ENCODE measurements around the gene TLL2.

TLL2 gene

GRCh38 chr10:96400465-96400864, 113.3 kb downstream of the TLL2 start:
- no peaks in the 10 kb centered on the region for H3K36me3 ChIP-seq
- no peaks in the 10 kb centered on the region for H3K9me3 ChIP-seq
- H3K27ac ChIP-seq, result no peak overlapping the region
- H3K27me3 ChIP-seq, result peaks cover 55% of the 10 kb centered on the region
- H3K4me1 ChIP-seq (ENCODE audit: control insufficient read depth in 1 of 2, insufficient read depth in 1 of 2, low read depth in 1 of 2, low read length in 1 of 2), result no peaks in the 10 kb centered on the region
- no peak for TF ChIP-seq CTCF (IDR thresholded peaks at IDR 0.05)
- H3K4me3 ChIP-seq (ENCODE audit: low read depth in 1 of 2, low read length in 1 of 2), result no peak overlapping the region

DNA sequence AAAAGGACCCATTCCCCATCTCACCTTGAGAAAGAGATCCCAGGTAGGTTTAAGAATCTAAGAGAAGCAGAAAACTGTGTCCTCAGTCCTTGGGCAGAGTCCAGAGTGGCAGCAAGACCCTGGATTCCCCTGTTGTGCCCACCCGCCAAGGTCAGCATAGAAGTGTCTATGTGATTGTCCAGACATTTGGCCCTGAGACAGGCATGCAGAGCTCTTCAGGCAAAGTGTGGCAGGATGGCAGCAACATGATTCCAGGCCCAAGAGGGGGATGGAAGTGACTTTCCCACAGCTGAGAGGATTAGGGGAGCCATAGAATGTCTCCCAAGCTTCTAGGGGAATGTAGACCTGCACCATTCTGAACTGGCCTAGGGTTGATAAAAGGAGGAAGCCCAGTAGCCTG, 115.8 kb downstream of the TLL2 start:
- H3K4me3 ChIP-seq (ENCODE audit: low read depth in 1 of 2, low read length in 1 of 2), result no peak overlapping the region
- H3K27ac ChIP-seq, result no peak overlapping the region
- no peak for TF ChIP-seq CTCF (IDR thresholded peaks at IDR 0.05)
- no peaks in the 10 kb centered on the region for H3K9me3 ChIP-seq
- peaks cover 72% of the 10 kb centered on the region for H3K27me3 ChIP-seq
- H3K4me1 ChIP-seq (ENCODE audit: control insufficient read depth in 1 of 2, insufficient read depth in 1 of 2, low read depth in 1 of 2, low read length in 1 of 2), result no peaks in the 10 kb centered on the region
- H3K36me3 ChIP-seq, result no peaks in the 10 kb centered on the region

GRCh38 chr10:96395931-96396877, 117.5 kb downstream of the TLL2 start:
- no peak overlapping the region for H3K4me3 ChIP-seq (ENCODE audit: low read depth in 1 of 2, low read length in 1 of 2)
- peaks cover 59% of the 10 kb centered on the region for H3K27me3 ChIP-seq
- H3K4me1 ChIP-seq (ENCODE audit: control insufficient read depth in 1 of 2, insufficient read depth in 1 of 2, low read depth in 1 of 2, low read length in 1 of 2), result no peaks in the 10 kb centered on the region
- no peaks in the 10 kb centered on the region for H3K9me3 ChIP-seq
- H3K36me3 ChIP-seq, result no peaks in the 10 kb centered on the region
- peak; percentile 20 for TF ChIP-seq CTCF (IDR thresholded peaks at IDR 0.05)
- H3K27ac ChIP-seq, result no peak overlapping the region

DNA sequence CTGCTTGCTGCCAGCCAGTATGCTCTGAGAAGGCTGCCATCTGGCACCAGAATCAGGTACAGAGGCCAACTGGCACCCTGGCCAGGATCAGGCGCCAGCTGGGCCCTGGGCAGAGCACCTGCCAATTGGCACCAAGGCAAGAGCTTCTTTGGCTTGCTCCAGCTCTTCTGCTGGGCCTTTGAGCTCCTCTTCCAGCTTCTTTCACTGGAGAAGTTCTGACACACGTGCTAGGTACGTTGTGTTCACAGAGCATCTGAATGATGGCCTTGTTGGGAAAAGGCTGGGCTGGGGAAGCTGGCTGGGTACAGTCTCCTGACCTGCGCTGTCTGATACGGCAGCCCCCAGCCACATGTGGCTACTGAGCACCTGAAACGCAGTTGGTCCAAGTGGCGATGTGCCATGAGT, 123.3 kb downstream of the TLL2 start:
- H3K4me3 ChIP-seq (ENCODE audit: low read depth in 1 of 2, low read length in 1 of 2), result no peak overlapping the region
- no peaks in the 10 kb centered on the region for H3K9me3 ChIP-seq
- H3K27me3 ChIP-seq, result peaks cover 48% of the 10 kb centered on the region
- TF ChIP-seq CTCF (IDR thresholded peaks at IDR 0.05), result no peak
- H3K36me3 ChIP-seq, result no peaks in the 10 kb centered on the region
- H3K4me1 ChIP-seq (ENCODE audit: control insufficient read depth in 1 of 2, insufficient read depth in 1 of 2, low read depth in 1 of 2, low read length in 1 of 2), result no peaks in the 10 kb centered on the region
- no peak overlapping the region for H3K27ac ChIP-seq

GRCh38 chr10:96389785-96390184, 123.9 kb downstream of the TLL2 start:
- Histone ChIP-seq H3K4me3 (ENCODE audit: low read depth in 1 of 2, low read length in 1 of 2) (no peak overlapping the region), H3K27ac (no peak overlapping the region), H3K27me3 (peaks cover 49% of the 10 kb centered on the region), H3K9me3 (no peaks in the 10 kb centered on the region), H3K4me1 (ENCODE audit: control insufficient read depth in 1 of 2, insufficient read depth in 1 of 2, low read depth in 1 of 2, low read length in 1 of 2) (no peaks in the 10 kb centered on the region), H3K36me3 (no peaks in the 10 kb centered on the region)
- no peak for TF ChIP-seq CTCF (IDR thresholded peaks at IDR 0.05)

Data from neutrophil (primary cell).